HepG2 (cell line): ENCODE measurements around the gene DNM3. TPM values are rescaled to one million over a fixed set of nuclear protein-coding genes. Genes with fewer than 3 reads are reported as not detected.

ENCODE experiments used
- CBFB ChIP-seq: sonication (generic); formaldehyde crosslinking; IDR thresholded peaks from 2 replicates; pipeline ENCODE4 v1.4.0; 2020; ENCODE audit warnings: missing genetic modification reagents
- DMTF1 ChIP-seq: sonication (generic); formaldehyde crosslinking; IDR thresholded peaks from 2 replicates; pipeline ENCODE4 v1.4.0; 2020; ENCODE audit warnings: mild to moderate bottlenecking, missing genetic modification reagents
- KLF12 ChIP-seq: sonication (generic); formaldehyde crosslinking; IDR thresholded peaks from 2 replicates; pipeline ENCODE4 v1.4.0; 2020; ENCODE audit warnings: missing genetic modification reagents, borderline replicate concordance
- PAXIP1 ChIP-seq: sonication (generic); formaldehyde crosslinking; conservative IDR thresholded peaks from 2 replicates; pipeline ENCODE4 v1.4.0; 2020; ENCODE audit warnings: mild to moderate bottlenecking, missing genetic modification reagents, moderate library complexity
- RFX3 ChIP-seq: IDR thresholded peaks from 2 replicates; pipeline ENCODE4 v1.6.1; 2016; ENCODE audit warnings: missing biosample characterization, missing genetic modification reagents
- SIX4 ChIP-seq: sonication (generic); formaldehyde crosslinking; IDR thresholded peaks from 2 replicates; pipeline ENCODE4 v1.4.0; 2020; ENCODE audit warnings: missing genetic modification reagents
- THAP9 ChIP-seq: sonication (generic); formaldehyde crosslinking; IDR thresholded peaks from 2 replicates; pipeline ENCODE4; 2020; ENCODE audit warnings: missing genetic modification reagents, mild to moderate bottlenecking, borderline replicate concordance
- XRCC5 ChIP-seq: fragments of 200-400 bp; formaldehyde crosslinking; optimal IDR thresholded peaks from 2 replicates; pipeline ENCODE3; 2017; ENCODE audit warnings: mild to moderate bottlenecking, low read length
- ZMYM3 ChIP-seq: sonication (generic); formaldehyde crosslinking; IDR thresholded peaks from 2 replicates; pipeline ENCODE4 v1.5.1; 2020; ENCODE audit warnings: mild to moderate bottlenecking, missing genetic modification reagents
- ZNF12 ChIP-seq: sonication (generic); formaldehyde crosslinking; IDR thresholded peaks from 2 replicates; pipeline ENCODE4 v1.5.0; 2020; ENCODE audit warnings: missing genetic modification reagents
- ZNF451 ChIP-seq: sonication (generic); formaldehyde crosslinking; IDR thresholded peaks from 2 replicates; pipeline ENCODE4 v1.5.0; 2020; ENCODE audit warnings: mild to moderate bottlenecking, missing genetic modification reagents
- ZNF460 ChIP-seq: sonication (generic); formaldehyde crosslinking; IDR thresholded peaks from 2 replicates; pipeline ENCODE4 v1.5.1; 2020; ENCODE audit warnings: missing genetic modification reagents, mild to moderate bottlenecking, borderline replicate concordance
- ZNF557 ChIP-seq: sonication (generic); formaldehyde crosslinking; IDR thresholded peaks from 2 replicates; pipeline ENCODE4 v1.4.0; 2020; ENCODE audit warnings: missing genetic modification reagents
- ZNF577 ChIP-seq: sonication (generic); formaldehyde crosslinking; IDR thresholded peaks from 2 replicates; pipeline ENCODE4 v1.4.0; 2020; ENCODE audit warnings: mild to moderate bottlenecking, low read depth, missing genetic modification reagents, borderline replicate concordance
- ZNF800 ChIP-seq: sonication (generic); formaldehyde crosslinking; IDR thresholded peaks from 2 replicates; pipeline ENCODE4 v1.4.0; 2020; ENCODE audit warnings: missing genetic modification reagents
- polyA plus RNA-seq, 8 experiments: library from polyadenylated mRNA; depleted of rRNA in 3 of 8; stranded (reverse) in 7 of 8; unstranded in 1 of 8; fragments of >200 nt; fragmentation: Illumina TruSeq in 4 of 8; extraction: Trizol in 4 of 8; gene quantifications; 2 replicates each; pipeline versions ENCODE4 v1.2.1 to v1.2.3, GENCODE V29; 2011 to 2016; ENCODE audit warnings: low read depth in 4 of 8, missing spikeins in 1 of 8, mixed read lengths in 1 of 8; ENCODE audit not compliant: insufficient read depth in 1 of 8
- total RNA-seq, 5 experiments: library from RNA; depleted of rRNA; stranded (reverse); fragments of >200 nt; fragmentation: Illumina TruSeq; extraction: Trizol; gene quantifications; 2 replicates each; pipeline ENCODE4 v1.2.3, GENCODE V29; 2016; ENCODE audit warnings: low read depth in 1 of 5

DNM3 gene
- total and polyA plus RNA-seq, 2 of the 13 experiments (the other 11 are each of a cell fraction or from before 2014, with no cell fraction given), result 0.05 TPM; not detected in 1

- TF ChIP-seq THAP9 (CRISPR knock-in tag) (peak; percentile 85), XRCC5 (peak; percentile 93), ZNF12 (no peak), ZNF800 (CRISPR knock-in tag) (no peak), ZNF557 (CRISPR knock-in tag) (no peak), ZNF451 (CRISPR knock-in tag) (no peak), RFX3 (no peak), CBFB (CRISPR knock-in tag) (peak; percentile 76; the same call in 1 of the 2 replicates), ZNF460 (CRISPR knock-in tag) (no peak), DMTF1 (no peak), ZMYM3 (CRISPR knock-in tag) (peak; percentile 58; the same call in 1 of the 2 replicates), KLF12 (0 out of 2 replicates have a peak, but pooled peaks have one; percentile 40), PAXIP1 (peak; percentile 46; the same call in 1 of the 2 replicates), SIX4 (0 out of 2 replicates have a peak, but pooled peaks have one; percentile 15), ZNF577 (CRISPR knock-in tag) (no peak)
These were observed 602.6 kb downstream of the DNM3 start, which contains the start of gene PIGC (continued) for GRCh38 chr1:172443666-172444453.
